B cell (primary cell): ENCODE results near the gene SRSF1. TPM values are rescaled to one million over a fixed set of nuclear protein-coding genes. Genes with fewer than 3 reads are reported as not detected.
A peak's percentile ranks its signal among the peaks of the same experiment; 100 is the strongest.

ENCODE experiments used
- ATAC-seq: fragments of 200-7000 bp; cut with Tn5 transposase; one replicate; pipeline ENCODE4 v1.10.0; 2021; ENCODE audit warnings: low read depth, mild to moderate bottlenecking, moderate number of reproducible peaks, moderate library complexity
- CTCF ChIA-PET: fragments of 350-600 bp; sonication (Branson Sonifier 250); formaldehyde crosslinking; loops from one replicate; lab custom pipeline; 2021; ENCODE audit warnings: antibody characterized with exemption, inconsistent platforms; lab: Charles Lee
- POLR2A ChIA-PET: fragments of 350-600 bp; sonication (Branson Sonifier 250); formaldehyde crosslinking; loops from one replicate; lab custom pipeline; 2021; ENCODE audit warnings: antibody characterized with exemption; lab: Charles Lee
- DNase-seq: peaks from one replicate; pipeline ENCODE4 v3.0.0; 2013
- H2AFZ ChIP-seq: 2 replicates; pipeline ENCODE4 v1.6.1; 2012; ENCODE audit warnings: mild to moderate bottlenecking, low read depth, low read length; ENCODE audit not compliant: insufficient read depth, poor library complexity, severe bottlenecking
- H3K27ac ChIP-seq, 2 donors: 1 replicate in 1 of 2; 2 replicates in 1 of 2; pipeline ENCODE4 v1.5.1; 2012 to 2013; ENCODE audit warnings: low read length in 2 of 2, mild to moderate bottlenecking in 2 of 2, moderate library complexity in 1 of 2
- H3K27me3 ChIP-seq, 4 experiments: fragments of 200-600 bp in 1 of 4; sonication (generic) in 1 of 4; replicated peaks in 1 of 4; 1 replicate in 2 of 4; 2 replicates in 2 of 4; pipeline versions ENCODE4 v1.6.1 to v1.7.0; 2013 to 2016; ENCODE audit warnings: low read length in 3 of 4, mild to moderate bottlenecking in 2 of 4, mixed read lengths in 1 of 4, moderate library complexity in 1 of 4; ENCODE audit not compliant: insufficient read depth in 4 of 4, control insufficient read depth in 3 of 4; ENCODE audit errors: control extremely low read depth in 1 of 4
- H3K36me3 ChIP-seq, 2 experiments: replicated peaks in 1 of 2; 1 replicate in 1 of 2; 2 replicates in 1 of 2; pipeline versions ENCODE4 v1.6.1 to v1.7.1; 2013; ENCODE audit warnings: low read length in 1 of 2; ENCODE audit not compliant: insufficient read depth in 2 of 2, control insufficient read depth in 1 of 2; ENCODE audit errors: control extremely low read depth in 1 of 2, extremely low read depth in 1 of 2
- H3K4me1 ChIP-seq, 2 donors: fragments of 200-600 bp in 1 of 2; sonication (generic) in 1 of 2; 1 replicate in 1 of 2; 2 replicates in 1 of 2; pipeline versions ENCODE4 v1.5.1 to v1.6.1; 2013 to 2017; ENCODE audit warnings: low read length in 2 of 2; ENCODE audit not compliant: control insufficient read depth in 2 of 2, insufficient read depth in 2 of 2
- H3K4me2 ChIP-seq: replicated peaks from 2 replicates; pipeline ENCODE3; 2012; ENCODE audit warnings: mild to moderate bottlenecking, low read depth, low read length; ENCODE audit not compliant: poor library complexity, severe bottlenecking
- H3K4me3 ChIP-seq, 5 experiments: fragments of 200-600 bp in 1 of 5; sonication (generic) in 1 of 5; 1 replicate in 3 of 5; 2 replicates in 2 of 5; pipeline versions ENCODE4 v1.5.1 to v1.7.0; 2011 to 2016; ENCODE audit warnings: low read length in 4 of 5, mild to moderate bottlenecking in 4 of 5, low read depth in 2 of 5, control low read depth in 1 of 5, moderate library complexity in 1 of 5; ENCODE audit not compliant: insufficient read depth in 1 of 5; ENCODE audit errors: control extremely low read depth in 1 of 5, extremely low read depth in 1 of 5
- H3K79me2 ChIP-seq: fragments of 200-600 bp; sonication (generic); one replicate; pipeline ENCODE4 v1.6.0; 2016; ENCODE audit warnings: low read length; ENCODE audit not compliant: control insufficient read depth, insufficient read depth
- H3K9ac ChIP-seq: fragments of 200-600 bp; sonication (generic); 2 replicates; pipeline ENCODE4 v1.6.1; 2017; ENCODE audit warnings: mild to moderate bottlenecking, low read length, moderate library complexity
- H3K9me3 ChIP-seq, 3 donors: one replicate each; pipeline versions ENCODE4 v1.6.1 to v1.7.1; 2013; ENCODE audit warnings: low read length in 2 of 3; ENCODE audit not compliant: control insufficient read depth in 2 of 3, insufficient read depth in 1 of 3; ENCODE audit errors: control extremely low read depth in 1 of 3
- H4K20me1 ChIP-seq: 2 replicates; pipeline ENCODE4 v1.6.0; 2012; ENCODE audit warnings: mild to moderate bottlenecking, low read length; ENCODE audit not compliant: insufficient read depth, control insufficient read depth, poor library complexity, severe bottlenecking
- H3K27ac Mint-ChIP-seq: one replicate; pipeline ENCODE4 v1.8.0; 2021; ENCODE audit warnings: mixed read lengths
- H3K27me3 Mint-ChIP-seq: one replicate; pipeline ENCODE4 v1.8.0; 2021; ENCODE audit warnings: mixed read lengths
- H3K4me1 Mint-ChIP-seq: one replicate; pipeline ENCODE4 v1.8.0; 2021; ENCODE audit warnings: mixed read lengths
- H3K4me3 Mint-ChIP-seq: one replicate; pipeline ENCODE4 v1.8.0; 2021; ENCODE audit warnings: mixed read lengths
- H3K9me3 Mint-ChIP-seq: one replicate; pipeline ENCODE4 v1.8.0; 2022; ENCODE audit warnings: mixed read lengths; ENCODE audit not compliant: insufficient read depth
- EZH2 ChIP-seq: IDR thresholded peaks from 2 replicates; pipeline ENCODE4 v1.6.1; 2012; ENCODE audit warnings: borderline replicate concordance, low read depth, mild to moderate bottlenecking, moderate library complexity, low read length; ENCODE audit not compliant: insufficient read depth, poor library complexity, severe bottlenecking
- WGBS: methylation state at CpG from one replicate; pipeline ENCODE4 v1.1.5; 2013; ENCODE audit warnings: missing lambda C conversion rate; ENCODE audit not compliant: insufficient coverage; 5-methylcytosine and 5-hydroxymethylcytosine counted together
- intact Hi-C: fragments of 100-400 bp; cut with micrococcal nuclease; formaldehyde crosslinking; loops from one replicate; pipeline ENCODE4 v1.10.0; 2022
- polyA plus RNA-seq: library from polyadenylated mRNA; depleted of rRNA; stranded (reverse); fragments of >200 nt; gene quantifications from 2 replicates; pipeline ENCODE4 v1.2.3, GENCODE V29; 2012
- total RNA-seq, 2 donors: library from RNA; stranded (reverse); fragments of 120-200 nt in 1 of 2; gene quantifications; 1 replicate in 1 of 2; 2 replicates in 1 of 2; pipeline versions ENCODE4 v1.2.3 to v1.2.4, GENCODE V29; 2013 to 2022
- TF ChIP-seq, protein P1 (sequence below): fragments of 200-600 bp; IDR thresholded peaks from one replicate; pipeline ENCODE4 v1.8.0; 2022; ENCODE audit warnings: antibody characterized with exemption, mild to moderate bottlenecking

SRSF1 gene
- total and polyA plus RNA-seq, 2 donors (not counting 1 experiment from before 2014, with no cell fraction given) = 163 to 250 TPM

DNA sequence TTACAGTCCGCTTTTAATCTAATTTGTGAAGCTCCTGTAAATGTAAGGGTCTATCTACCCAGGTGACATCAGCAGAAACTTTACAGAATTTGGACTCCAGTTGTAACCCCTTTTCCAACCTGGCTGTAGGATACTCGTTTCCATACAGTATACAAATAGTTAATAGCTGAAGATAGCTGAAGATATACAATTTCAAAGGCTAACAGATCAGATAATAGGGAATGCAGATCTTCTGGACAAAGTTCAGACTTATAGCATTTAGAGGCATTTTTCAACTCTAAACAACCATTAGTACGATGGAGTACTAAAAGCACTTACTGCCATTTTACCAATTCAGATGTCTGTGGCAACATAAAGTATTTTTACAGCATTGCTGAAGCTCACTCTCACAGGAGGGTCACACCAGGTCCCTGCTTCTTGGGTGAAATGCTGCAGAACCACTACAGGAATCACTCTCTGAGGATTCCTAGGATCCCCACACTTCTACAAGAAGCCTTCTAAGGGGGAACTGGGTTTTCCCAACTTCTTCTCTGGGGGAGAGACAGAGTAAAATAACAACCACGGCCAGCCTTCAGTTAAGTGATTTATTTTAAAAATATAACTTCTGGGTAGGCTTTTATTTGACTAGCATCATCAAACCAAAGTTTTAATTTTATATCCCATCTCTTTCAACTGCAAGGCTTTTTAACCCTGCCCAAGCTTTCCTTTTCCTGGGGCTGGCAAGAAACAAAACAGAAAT, 21.9 kb downstream of the SRSF1 start:
- Histone ChIP-seq H3K4me2 (peak overlapping the region; percentile 20), H3K9ac (no peak overlapping the region), H4K20me1 (peaks cover 54% of the 10 kb centered on the region), H3K36me3 (peaks cover 0 to 23% of the 10 kb centered on the region in 2 experiments), H3K4me3 (no peak overlapping the region), H3K27me3 (no peaks in the 10 kb centered on the region), H3K9me3 (no peaks in the 10 kb centered on the region), H2AFZ (no peak overlapping the region), H3K27ac (no peak overlapping the region), H3K79me2 (peaks cover 70% of the 10 kb centered on the region), H3K4me1 (peaks cover 31 to 40% of the 10 kb centered on the region in 2 donors)
- no peak for DNase-seq
- CTCF ChIA-PET = interaction anchor here (1.8 to 20.2 kb wide), 6 partner anchors 10 to 129 kb away, joined by 4 to 468 read pairs (median 10); partner anchors contain the start of gene MRPS23
- WGBS = 100% methylated on average over 1 of the region's 4 CpGs
- H3K27me3 Mint-ChIP-seq = no peaks in the 10 kb centered on the region
- H3K27ac Mint-ChIP-seq = no peak overlapping the region
- no peaks in the 10 kb centered on the region for H3K9me3 Mint-ChIP-seq
- peak overlapping the region; percentile 19 for H3K4me3 Mint-ChIP-seq
- TF ChIP-seq EZH2 = no peak
- TF ChIP-seq, protein P1, sequence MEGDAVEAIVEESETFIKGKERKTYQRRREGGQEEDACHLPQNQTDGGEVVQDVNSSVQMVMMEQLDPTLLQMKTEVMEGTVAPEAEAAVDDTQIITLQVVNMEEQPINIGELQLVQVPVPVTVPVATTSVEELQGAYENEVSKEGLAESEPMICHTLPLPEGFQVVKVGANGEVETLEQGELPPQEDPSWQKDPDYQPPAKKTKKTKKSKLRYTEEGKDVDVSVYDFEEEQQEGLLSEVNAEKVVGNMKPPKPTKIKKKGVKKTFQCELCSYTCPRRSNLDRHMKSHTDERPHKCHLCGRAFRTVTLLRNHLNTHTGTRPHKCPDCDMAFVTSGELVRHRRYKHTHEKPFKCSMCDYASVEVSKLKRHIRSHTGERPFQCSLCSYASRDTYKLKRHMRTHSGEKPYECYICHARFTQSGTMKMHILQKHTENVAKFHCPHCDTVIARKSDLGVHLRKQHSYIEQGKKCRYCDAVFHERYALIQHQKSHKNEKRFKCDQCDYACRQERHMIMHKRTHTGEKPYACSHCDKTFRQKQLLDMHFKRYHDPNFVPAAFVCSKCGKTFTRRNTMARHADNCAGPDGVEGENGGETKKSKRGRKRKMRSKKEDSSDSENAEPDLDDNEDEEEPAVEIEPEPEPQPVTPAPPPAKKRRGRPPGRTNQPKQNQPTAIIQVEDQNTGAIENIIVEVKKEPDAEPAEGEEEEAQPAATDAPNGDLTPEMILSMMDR = no peak
- intact Hi-C loops = no loop called here
- ATAC-seq = no peak
- POLR2A ChIA-PET = interaction anchor here (0.5 kb wide), 1 partner anchor 27 kb away, joined by 5 read pairs; no protein-coding TSS in a partner anchor
- peaks cover 64% of the 10 kb centered on the region for H3K4me1 Mint-ChIP-seq
